Activated naive CD4-positive, alpha-beta T cell treated with anti-CD3 and anti-CD28 coated beads for 36 hours (primary cell): ENCODE measurements around the gene F7. TPM values are rescaled to one million over a fixed set of nuclear protein-coding genes. Genes with fewer than 3 reads are reported as not detected.

Experiments
- CTCF ChIA-PET: fragments of 350-600 bp; sonication (Branson Sonifier 250); formaldehyde crosslinking; loops from one replicate; lab custom pipeline; 2021; ENCODE audit warnings: antibody characterized with exemption; lab: Charles Lee
- DNase-seq: peaks from one replicate; pipeline ENCODE4 v3.0.0-alpha.2; 2020
- H3K27ac Mint-ChIP-seq: one replicate; pipeline ENCODE4 v1.8.0; 2021; ENCODE audit warnings: mild to moderate bottlenecking, mixed read lengths
- H3K27me3 Mint-ChIP-seq: one replicate; pipeline ENCODE4 v1.8.0; 2021; ENCODE audit warnings: low read depth, mixed read lengths
- H3K36me3 Mint-ChIP-seq: one replicate; pipeline ENCODE4 v1.8.0; 2021; ENCODE audit warnings: low read depth, mixed read lengths
- H3K4me1 Mint-ChIP-seq: one replicate; pipeline ENCODE4 v1.8.0; 2021; ENCODE audit warnings: low read depth, mixed read lengths
- H3K4me3 Mint-ChIP-seq: one replicate; pipeline ENCODE4 v1.8.0; 2021; ENCODE audit warnings: mild to moderate bottlenecking, moderate library complexity, mixed read lengths
- H3K9me3 Mint-ChIP-seq: one replicate; pipeline ENCODE4 v1.8.0; 2021; ENCODE audit warnings: mixed read lengths
- intact Hi-C: fragments of 100-400 bp; cut with micrococcal nuclease; formaldehyde crosslinking; loops from one replicate; pipeline ENCODE4 v1.15.1; 2023
- total RNA-seq, 2 experiments: library from RNA; stranded (reverse); gene quantifications; one replicate each; pipeline ENCODE4 v1.2.3, GENCODE V29; 2021

F7 gene
- total RNA-seq, 2 experiments from 2014 or later: 0.35 to 0.62 TPM

DNA sequence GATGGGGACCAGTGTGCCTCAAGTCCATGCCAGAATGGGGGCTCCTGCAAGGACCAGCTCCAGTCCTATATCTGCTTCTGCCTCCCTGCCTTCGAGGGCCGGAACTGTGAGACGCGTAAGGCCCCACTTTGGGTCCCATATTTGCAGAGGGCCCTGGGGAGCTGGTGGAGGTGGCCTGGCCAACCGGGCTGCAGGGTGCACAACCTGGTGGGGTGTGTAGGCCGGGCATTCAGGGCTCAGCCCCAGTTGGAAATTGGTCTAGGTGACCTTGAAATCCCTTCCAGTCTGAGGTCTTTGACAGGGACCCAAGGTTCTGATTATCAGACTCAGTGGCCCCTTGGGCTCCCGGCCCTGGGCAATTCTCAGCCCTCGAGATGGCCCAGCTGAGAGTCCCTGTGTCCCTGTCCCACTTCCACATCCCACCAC is 8.3 kb downstream of the F7 start:
- Mint-ChIP-seq H3K27me3 (peaks cover 3% of the 10 kb centered on the region), H3K4me1 (peaks cover 4% of the 10 kb centered on the region), H3K27ac (no peak overlapping the region), H3K9me3 (no peaks in the 10 kb centered on the region), H3K4me3 (no peak overlapping the region), H3K36me3 (no peaks in the 10 kb centered on the region)
- CTCF ChIA-PET: no interaction called here
- DNase-seq: no peak
- intact Hi-C loops: loop anchor here (5.0 kb wide), 1 partner anchor 38 kb away; no protein-coding TSS in a partner anchor

DNA sequence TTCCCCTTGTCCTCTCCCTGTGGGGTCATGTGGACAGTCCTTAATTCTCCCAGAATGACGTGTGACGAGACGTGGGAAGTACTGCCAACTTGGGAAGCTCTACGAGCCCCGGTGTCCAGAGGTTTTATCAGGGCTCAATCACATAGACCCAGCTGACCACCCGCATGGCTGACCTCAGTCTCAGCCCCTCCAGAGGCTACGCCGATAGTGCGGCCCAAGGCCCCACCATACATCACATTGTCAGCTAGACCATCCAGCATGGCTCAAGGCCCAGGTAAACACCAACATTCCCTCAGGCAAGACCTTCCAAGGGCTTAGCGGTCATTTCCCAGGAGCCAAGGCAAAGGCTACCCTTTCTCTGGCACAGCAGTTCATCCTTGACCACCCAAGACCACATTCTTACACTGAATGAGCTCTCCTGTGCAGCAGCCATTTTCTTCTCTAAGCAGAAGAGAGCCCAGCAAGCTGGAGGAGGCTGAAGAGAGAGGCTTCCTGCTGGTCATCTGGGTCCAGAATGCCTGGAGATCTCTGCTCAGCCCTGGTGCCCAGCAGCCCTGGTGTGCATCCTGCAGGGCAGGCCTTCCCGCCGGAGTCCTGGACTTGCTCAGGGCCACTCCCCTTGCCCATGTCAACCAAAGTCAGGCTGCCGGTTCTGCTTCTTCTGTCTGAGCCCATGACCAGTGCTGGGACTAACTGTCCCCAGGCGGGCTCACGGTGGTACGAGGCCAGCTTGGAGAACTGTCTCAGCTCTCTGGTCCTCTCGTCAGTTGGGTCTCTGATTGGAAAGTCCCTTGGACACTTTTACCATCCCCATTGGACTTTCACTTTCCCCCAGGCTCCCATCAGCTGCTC is 9.1 kb downstream of the F7 start:
- no peaks in the 10 kb centered on the region for H3K27me3 Mint-ChIP-seq
- no peak overlapping the region for H3K4me3 Mint-ChIP-seq
- H3K4me1 Mint-ChIP-seq: peaks cover 1% of the 10 kb centered on the region
- no peaks in the 10 kb centered on the region for H3K9me3 Mint-ChIP-seq
- no peaks in the 10 kb centered on the region for H3K36me3 Mint-ChIP-seq
- intact Hi-C loops: loop anchor here (5.0 kb wide), 1 partner anchor 38 kb away; no protein-coding TSS in a partner anchor
- H3K27ac Mint-ChIP-seq: no peak overlapping the region
- DNase-seq: no peak
- CTCF ChIA-PET: no interaction called here

DNA sequence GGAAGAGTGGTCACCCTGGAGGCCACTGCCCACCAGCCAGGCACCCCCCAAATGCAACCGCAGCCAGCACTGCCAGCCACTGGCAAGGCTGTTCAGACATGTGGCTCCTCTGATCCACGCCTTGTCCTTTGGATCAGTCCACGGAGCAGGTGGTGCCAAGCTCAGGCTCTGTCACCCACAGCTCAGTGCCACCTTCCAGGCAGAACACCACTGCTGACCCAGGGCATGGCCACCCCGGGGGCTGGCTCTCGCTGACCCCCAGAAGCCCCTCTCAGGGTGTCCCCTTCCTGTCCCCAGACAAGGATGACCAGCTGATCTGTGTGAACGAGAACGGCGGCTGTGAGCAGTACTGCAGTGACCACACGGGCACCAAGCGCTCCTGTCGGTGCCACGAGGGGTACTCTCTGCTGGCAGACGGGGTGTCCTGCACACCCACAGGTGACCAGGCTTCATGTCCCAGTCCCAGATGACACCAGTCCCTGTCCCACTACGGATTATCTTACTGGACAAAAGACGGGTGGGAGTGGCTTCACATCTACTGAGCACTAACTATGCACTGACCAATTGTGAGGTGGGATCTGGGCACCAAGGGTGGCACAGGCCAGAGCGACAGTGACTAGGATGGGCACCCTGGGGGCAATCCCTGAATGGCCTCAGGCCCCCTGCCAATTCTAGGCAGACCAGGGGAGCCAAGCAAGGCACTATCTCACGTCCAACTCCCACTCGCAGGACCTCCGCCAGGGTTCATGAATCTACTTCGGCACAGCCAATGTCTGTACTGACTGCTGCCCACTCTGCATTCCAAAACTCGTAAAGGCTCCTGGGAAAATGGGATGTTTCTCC is 10.0 kb downstream of the F7 start:
- DNase-seq: no peak

DNA sequence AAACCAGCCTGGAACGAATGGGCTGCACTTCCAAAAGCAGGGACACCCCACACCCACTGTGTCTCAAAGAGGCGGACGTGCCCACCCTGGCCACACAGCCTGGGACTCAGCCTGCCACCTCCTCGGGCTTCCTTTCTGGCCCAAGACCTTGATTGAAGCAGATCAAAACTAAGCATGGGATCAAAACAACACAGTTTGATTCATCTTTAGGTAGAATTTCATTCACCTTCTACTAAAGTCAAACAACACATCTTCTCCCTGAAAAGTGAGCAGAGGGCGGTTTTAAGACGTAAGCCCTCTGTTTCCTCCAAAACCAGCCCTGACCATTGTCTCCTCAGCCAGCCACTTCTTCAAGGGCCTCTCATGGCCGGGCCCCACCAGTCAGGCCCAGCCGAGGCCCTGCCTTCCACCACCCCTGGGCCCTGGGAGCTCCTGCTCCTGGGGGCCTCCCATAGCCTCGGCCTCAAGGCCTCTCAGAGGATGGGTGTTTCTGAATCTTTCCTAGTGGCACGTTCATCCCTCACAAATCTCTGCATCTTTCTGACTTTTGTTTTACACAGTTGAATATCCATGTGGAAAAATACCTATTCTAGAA is 10.7 kb downstream of the F7 start:
- H3K27me3 Mint-ChIP-seq: peaks cover 1% of the 10 kb centered on the region
- CTCF ChIA-PET: no interaction called here
- no peaks in the 10 kb centered on the region for H3K36me3 Mint-ChIP-seq
- no peak for DNase-seq
- intact Hi-C loops: no loop called here
- no peak overlapping the region for H3K4me3 Mint-ChIP-seq
- H3K27ac Mint-ChIP-seq: no peak overlapping the region
- H3K4me1 Mint-ChIP-seq: no peaks in the 10 kb centered on the region
- no peaks in the 10 kb centered on the region for H3K9me3 Mint-ChIP-seq

More for the DNA sequence above, 10.0 kb downstream of the F7 start:
- intact Hi-C loops: no loop called here
- Mint-ChIP-seq H3K36me3 (no peaks in the 10 kb centered on the region), H3K4me3 (no peak overlapping the region), H3K27me3 (no peaks in the 10 kb centered on the region), H3K27ac (no peak overlapping the region), H3K4me1 (no peaks in the 10 kb centered on the region), H3K9me3 (no peaks in the 10 kb centered on the region)
- CTCF ChIA-PET: no interaction called here

DNA sequence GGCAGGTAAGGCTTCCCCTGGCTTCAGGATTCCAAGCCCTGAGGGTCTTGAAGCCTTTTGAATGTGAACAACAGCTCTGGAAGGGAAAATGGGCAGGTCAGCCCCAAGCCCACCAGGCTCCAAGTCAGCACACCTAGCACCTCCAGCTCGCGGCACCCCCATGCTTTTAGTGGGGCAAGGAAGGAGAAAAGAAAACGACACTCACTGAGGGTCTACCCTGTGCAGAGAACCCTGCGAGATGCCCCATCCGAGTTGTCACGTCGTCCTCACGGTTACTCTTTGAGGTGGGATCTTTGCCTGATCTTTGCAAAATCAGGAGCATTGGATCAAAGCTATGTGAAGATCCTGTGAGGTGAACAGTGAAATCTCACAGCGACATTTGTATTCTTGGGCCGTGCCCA is 11.3 kb downstream of the F7 start:
- intact Hi-C loops: no loop called here
- Mint-ChIP-seq H3K9me3 (no peaks in the 10 kb centered on the region), H3K4me3 (no peak overlapping the region), H3K4me1 (no peaks in the 10 kb centered on the region), H3K27me3 (peaks cover 3% of the 10 kb centered on the region), H3K36me3 (no peaks in the 10 kb centered on the region), H3K27ac (no peak overlapping the region)
- CTCF ChIA-PET: no interaction called here
- DNase-seq: no peak

DNA sequence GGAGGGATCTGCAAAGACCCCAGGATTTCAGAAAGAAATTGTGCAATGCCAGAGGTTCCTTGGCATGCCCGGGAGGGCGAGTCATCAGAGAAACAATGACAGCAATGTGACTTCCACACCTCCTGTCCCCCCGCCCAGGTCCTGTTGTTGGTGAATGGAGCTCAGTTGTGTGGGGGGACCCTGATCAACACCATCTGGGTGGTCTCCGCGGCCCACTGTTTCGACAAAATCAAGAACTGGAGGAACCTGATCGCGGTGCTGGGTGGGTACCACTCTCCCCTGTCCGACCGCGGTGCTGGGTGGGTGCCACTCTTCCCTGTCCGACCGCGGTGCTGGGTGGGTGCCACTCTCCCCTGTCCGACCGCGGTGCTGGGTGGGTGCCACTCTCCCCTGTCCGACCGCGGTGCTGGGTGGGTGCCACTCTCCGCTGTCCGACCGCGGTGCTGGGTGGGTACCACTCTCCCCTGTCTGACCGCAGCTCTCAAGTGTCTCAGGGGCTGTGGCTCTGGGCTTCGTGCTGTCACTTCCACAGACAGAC is 11.8 kb downstream of the F7 start:
- no peak overlapping the region for H3K4me3 Mint-ChIP-seq
- no peaks in the 10 kb centered on the region for H3K36me3 Mint-ChIP-seq
- no peak overlapping the region for H3K27ac Mint-ChIP-seq
- DNase-seq: no peak
- peaks cover 3% of the 10 kb centered on the region for H3K27me3 Mint-ChIP-seq
- H3K9me3 Mint-ChIP-seq: no peaks in the 10 kb centered on the region
- H3K4me1 Mint-ChIP-seq: no peaks in the 10 kb centered on the region
- CTCF ChIA-PET: no interaction called here
- intact Hi-C loops: no loop called here

DNA sequence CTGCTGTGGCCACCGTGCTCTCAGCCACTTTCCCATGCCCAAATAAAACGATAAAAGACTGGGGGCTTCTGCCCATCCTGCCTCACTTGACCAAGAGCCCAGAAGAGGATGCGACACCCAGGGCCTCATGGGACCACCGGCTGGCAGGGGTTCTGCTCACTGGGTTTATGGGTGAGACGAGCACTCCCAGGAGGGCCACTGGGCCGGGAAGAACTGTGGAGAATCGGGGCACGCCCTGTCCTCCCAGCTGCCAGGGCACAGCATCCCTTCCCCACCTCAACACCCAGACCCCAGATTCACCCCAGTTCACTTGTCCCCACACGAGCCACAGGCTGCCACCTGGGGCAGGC is 12.3 kb downstream of the F7 start:
- no peak overlapping the region for H3K27ac Mint-ChIP-seq
- H3K36me3 Mint-ChIP-seq: no peaks in the 10 kb centered on the region
- CTCF ChIA-PET: no interaction called here
- no peaks in the 10 kb centered on the region for H3K9me3 Mint-ChIP-seq
- DNase-seq: no peak
- intact Hi-C loops: no loop called here
- H3K27me3 Mint-ChIP-seq: peaks cover 3% of the 10 kb centered on the region
- H3K4me1 Mint-ChIP-seq: no peaks in the 10 kb centered on the region
- H3K4me3 Mint-ChIP-seq: no peak overlapping the region

DNA sequence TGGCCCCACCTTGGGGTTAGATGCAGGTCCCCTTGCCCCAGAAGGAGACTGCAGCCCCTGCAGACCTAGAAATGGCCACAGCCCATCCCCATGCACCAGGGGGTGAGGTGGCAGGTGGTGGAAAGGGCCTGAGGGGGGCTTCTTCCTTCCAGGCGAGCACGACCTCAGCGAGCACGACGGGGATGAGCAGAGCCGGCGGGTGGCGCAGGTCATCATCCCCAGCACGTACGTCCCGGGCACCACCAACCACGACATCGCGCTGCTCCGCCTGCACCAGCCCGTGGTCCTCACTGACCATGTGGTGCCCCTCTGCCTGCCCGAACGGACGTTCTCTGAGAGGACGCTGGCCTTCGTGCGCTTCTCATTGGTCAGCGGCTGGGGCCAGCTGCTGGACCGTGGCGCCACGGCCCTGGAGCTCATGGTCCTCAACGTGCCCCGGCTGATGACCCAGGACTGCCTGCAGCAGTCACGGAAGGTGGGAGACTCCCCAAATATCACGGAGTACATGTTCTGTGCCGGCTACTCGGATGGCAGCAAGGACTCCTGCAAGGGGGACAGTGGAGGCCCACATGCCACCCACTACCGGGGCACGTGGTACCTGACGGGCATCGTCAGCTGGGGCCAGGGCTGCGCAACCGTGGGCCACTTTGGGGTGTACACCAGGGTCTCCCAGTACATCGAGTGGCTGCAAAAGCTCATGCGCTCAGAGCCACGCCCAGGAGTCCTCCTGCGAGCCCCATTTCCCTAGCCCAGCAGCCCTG is 12.8 kb downstream of the F7 start:
- no peak for DNase-seq
- intact Hi-C loops: no loop called here
- H3K4me1 Mint-ChIP-seq: no peaks in the 10 kb centered on the region
- CTCF ChIA-PET: no interaction called here
- H3K27ac Mint-ChIP-seq: no peak overlapping the region
- no peaks in the 10 kb centered on the region for H3K36me3 Mint-ChIP-seq
- peaks cover 3% of the 10 kb centered on the region for H3K27me3 Mint-ChIP-seq
- H3K4me3 Mint-ChIP-seq: no peak overlapping the region
- H3K9me3 Mint-ChIP-seq: no peaks in the 10 kb centered on the region

DNA sequence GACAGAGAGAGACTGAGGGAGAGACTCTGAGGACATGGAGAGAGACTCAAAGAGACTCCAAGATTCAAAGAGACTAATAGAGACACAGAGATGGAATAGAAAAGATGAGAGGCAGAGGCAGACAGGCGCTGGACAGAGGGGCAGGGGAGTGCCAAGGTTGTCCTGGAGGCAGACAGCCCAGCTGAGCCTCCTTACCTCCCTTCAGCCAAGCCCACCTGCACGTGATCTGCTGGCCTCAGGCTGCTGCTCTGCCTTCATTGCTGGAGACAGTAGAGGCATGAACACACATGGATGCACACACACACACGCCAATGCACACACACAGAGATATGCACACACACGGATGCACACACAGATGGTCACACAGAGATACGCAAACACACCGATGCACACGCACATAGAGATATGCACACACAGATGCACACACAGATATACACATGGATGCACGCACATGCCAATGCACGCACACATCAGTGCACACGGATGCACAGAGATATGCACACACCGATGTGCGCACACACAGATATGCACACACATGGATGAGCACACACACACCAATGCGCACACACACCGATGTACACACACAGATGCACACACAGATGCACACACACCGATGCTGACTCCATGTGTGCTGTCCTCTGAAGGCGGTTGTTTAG is 13.7 kb downstream of the F7 start:
- H3K9me3 Mint-ChIP-seq: no peaks in the 10 kb centered on the region
- no peak overlapping the region for H3K4me3 Mint-ChIP-seq
- no peak overlapping the region for H3K27ac Mint-ChIP-seq
- no peaks in the 10 kb centered on the region for H3K4me1 Mint-ChIP-seq
- no peak for DNase-seq
- peaks cover 3% of the 10 kb centered on the region for H3K27me3 Mint-ChIP-seq
- CTCF ChIA-PET: no interaction called here
- intact Hi-C loops: no loop called here
- H3K36me3 Mint-ChIP-seq: no peaks in the 10 kb centered on the region

DNA sequence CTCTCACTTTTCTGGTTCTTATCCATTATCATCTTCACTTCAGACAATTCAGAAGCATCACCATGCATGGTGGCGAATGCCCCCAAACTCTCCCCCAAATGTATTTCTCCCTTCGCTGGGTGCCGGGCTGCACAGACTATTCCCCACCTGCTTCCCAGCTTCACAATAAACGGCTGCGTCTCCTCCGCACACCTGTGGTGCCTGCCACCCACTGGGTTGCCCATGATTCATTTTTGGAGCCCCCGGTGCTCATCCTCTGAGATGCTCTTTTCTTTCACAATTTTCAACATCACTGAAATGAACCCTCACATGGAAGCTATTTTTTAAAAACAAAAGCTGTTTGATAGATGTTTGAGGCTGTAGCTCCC is 14.2 kb downstream of the F7 start:
- CTCF ChIA-PET: interaction anchor here (0.6 kb wide), 1 partner anchor 413 kb away, joined by 4 read pairs; no protein-coding TSS in a partner anchor

DNA sequence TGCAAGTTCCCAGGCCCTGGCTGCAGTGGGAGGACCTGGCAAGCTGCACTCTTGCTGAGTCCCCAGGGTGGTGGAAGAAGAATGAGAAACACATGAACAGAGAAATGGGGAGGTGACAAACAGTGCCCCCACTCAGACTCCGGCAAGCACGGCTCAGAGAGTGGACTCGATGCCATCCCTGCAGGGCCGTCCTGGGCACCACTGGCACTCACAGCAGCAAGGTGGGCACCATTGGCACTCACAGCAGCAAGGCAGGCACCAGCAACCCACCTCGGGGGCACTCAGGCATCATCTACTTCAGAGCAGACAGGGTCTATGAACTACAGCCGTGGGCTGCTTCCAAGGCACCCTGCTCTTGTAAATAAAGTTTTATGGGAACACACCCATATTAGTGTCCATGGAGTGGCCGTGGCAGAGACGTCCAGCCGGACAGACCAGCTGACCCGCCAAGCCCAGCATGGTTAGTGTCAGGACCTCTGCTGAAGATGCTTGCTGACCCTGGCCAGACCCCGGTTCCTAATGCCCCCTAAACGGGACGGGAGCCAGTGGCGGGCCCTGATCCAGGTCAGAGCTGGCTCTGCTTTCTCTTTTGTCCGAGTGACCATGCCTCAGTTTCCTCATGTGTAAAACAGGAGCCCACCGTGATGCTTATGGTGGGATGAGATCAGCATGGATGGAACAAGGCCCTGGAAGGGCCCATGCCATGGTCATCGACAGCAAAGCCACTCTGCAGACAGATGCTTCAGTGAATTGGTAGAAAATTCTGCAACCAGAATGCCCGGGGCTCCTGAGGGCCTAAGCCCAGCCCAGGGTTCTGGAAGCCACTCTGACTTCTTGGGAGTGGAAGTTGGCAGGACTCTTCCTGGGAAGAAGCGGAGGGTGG is 14.9 kb downstream of the F7 start:
- intact Hi-C loops: no loop called here
- no peaks in the 10 kb centered on the region for H3K9me3 Mint-ChIP-seq
- H3K27ac Mint-ChIP-seq: no peak overlapping the region
- CTCF ChIA-PET: interaction anchor here (0.6 kb wide), 1 partner anchor 412 kb away, joined by 4 read pairs; no protein-coding TSS in a partner anchor
- no peaks in the 10 kb centered on the region for H3K36me3 Mint-ChIP-seq
- no peak for DNase-seq
- H3K27me3 Mint-ChIP-seq: peaks cover 3% of the 10 kb centered on the region
- no peaks in the 10 kb centered on the region for H3K4me1 Mint-ChIP-seq
- H3K4me3 Mint-ChIP-seq: no peak overlapping the region

More for the DNA sequence above, 14.2 kb downstream of the F7 start:
- no peaks in the 10 kb centered on the region for H3K36me3 Mint-ChIP-seq
- no peak overlapping the region for H3K4me3 Mint-ChIP-seq
- intact Hi-C loops: no loop called here
- no peaks in the 10 kb centered on the region for H3K4me1 Mint-ChIP-seq
- H3K27me3 Mint-ChIP-seq: peaks cover 3% of the 10 kb centered on the region
- DNase-seq: no peak
- H3K9me3 Mint-ChIP-seq: no peaks in the 10 kb centered on the region
- H3K27ac Mint-ChIP-seq: no peak overlapping the region
